HepG2 (cell line): ENCODE results near the gene TGM2. TPM values are rescaled to one million over a fixed set of nuclear protein-coding genes. Genes with fewer than 3 reads are reported as not detected.

Experiments
- ATAC-seq: fragments of 200-7000 bp; cut with Tn5 transposase; 3 replicates; pipeline ENCODE4 v1.9.1; 2020; ENCODE audit warnings: mild to moderate bottlenecking, moderate library complexity
- BruUV-seq: library from RNA; stranded (reverse); fragments of 400-500 nt; replicated peaks from 2 replicates; lab custom pipeline; 2021; lab: Mats Ljungman, UMichigan
- CTCF ChIA-PET: fragments of 300-600 bp; formaldehyde crosslinking; extraction: SDS; loops from one replicate; lab custom pipeline; 2021; ENCODE audit warnings: low total read pairs, inconsistent platforms, low intra/inter-chr PET ratio; lab: Yijun Ruan, JAX
- POLR2A ChIA-PET: fragments of 350-600 bp; sonication (Branson Sonifier 250); formaldehyde crosslinking; loops from one replicate; lab custom pipeline; 2020; ENCODE audit warnings: antibody characterized with exemption, inconsistent platforms; lab: Yijun Ruan, JAX
- DNase-seq: peaks from one replicate; pipeline ENCODE4 v3.0.0-alpha.2; 2015; ENCODE audit warnings: low spot score
- FAIRE-seq: peaks from 3 replicates; lab custom pipeline; 2011; peaks lifted over from hg19 to GRCh38; lab: Jason Lieb, UNC
- H2AFZ ChIP-seq: one replicate; pipeline ENCODE4 v1.6.1; 2011; ENCODE audit warnings: low read length, inconsistent platforms
- H3K27ac ChIP-seq: fragments of 300-600 bp; 3 replicates; pipeline ENCODE4 v1.8.0; 2011; ENCODE audit warnings: mixed run types, mild to moderate bottlenecking, mixed read lengths, low read length, inconsistent platforms; ENCODE audit not compliant: insufficient read depth; ENCODE audit errors: extremely low read length
- H3K27me3 ChIP-seq, 2 experiments: fragments of 200-600 bp in 1 of 2; 2 replicates in 1 of 2; 3 replicates in 1 of 2; pipeline versions ENCODE4 v1.6.0 to v1.8.0; 2011; ENCODE audit warnings: low read length in 2 of 2, mild to moderate bottlenecking in 2 of 2, moderate library complexity in 2 of 2, inconsistent platforms in 1 of 2; ENCODE audit not compliant: insufficient read depth in 2 of 2, control insufficient read depth in 1 of 2
- H3K36me3 ChIP-seq, 2 experiments: fragments of 200-600 bp in 1 of 2; replicated peaks in 1 of 2; 2 replicates in 1 of 2; 3 replicates in 1 of 2; pipeline versions ENCODE4 v1.5.1 to v1.8.0; 2011; ENCODE audit warnings: low read length in 2 of 2, inconsistent platforms in 1 of 2; ENCODE audit not compliant: insufficient read depth in 2 of 2, control insufficient read depth in 1 of 2
- H3K4me1 ChIP-seq: 2 replicates; pipeline ENCODE4 v1.5.1; 2012; ENCODE audit warnings: low read length, inconsistent platforms; ENCODE audit not compliant: insufficient read depth
- H3K4me2 ChIP-seq: 2 replicates; pipeline ENCODE4 v1.6.0; 2011; ENCODE audit warnings: low read depth, low read length, inconsistent platforms
- H3K4me3 ChIP-seq, 3 experiments: fragments of 200-600 bp in 1 of 3; sonication (generic), shearing (Covaris generic) in 1 of 3; replicated peaks in 1 of 3; 2 replicates each; pipeline ENCODE4 v1.5.1; 2011 to 2016; ENCODE audit warnings: low read length in 3 of 3, inconsistent platforms in 2 of 3, low read depth in 2 of 3, mild to moderate bottlenecking in 2 of 3, control low read depth in 1 of 3, mixed read lengths in 1 of 3; ENCODE audit not compliant: insufficient read depth in 1 of 3
- H3K79me2 ChIP-seq: one replicate; pipeline ENCODE4 v1.6.1; 2011; ENCODE audit warnings: low read length, inconsistent platforms; ENCODE audit not compliant: insufficient read depth
- H3K9ac ChIP-seq: 2 replicates; pipeline ENCODE4 v1.6.0; 2011; ENCODE audit warnings: mild to moderate bottlenecking, low read depth, low read length, inconsistent platforms; ENCODE audit not compliant: insufficient read depth
- H3K9me3 ChIP-seq: 2 replicates; pipeline ENCODE4 v1.5.1; 2012; ENCODE audit warnings: mild to moderate bottlenecking, low read length
- H4K20me1 ChIP-seq: 2 replicates; pipeline ENCODE4 v1.6.0; 2011; ENCODE audit warnings: inconsistent platforms, mild to moderate bottlenecking, low read length, moderate library complexity; ENCODE audit not compliant: insufficient read depth
- NCOA1 ChIP-seq: sonication (generic); formaldehyde crosslinking; IDR thresholded peaks from 2 replicates; pipeline ENCODE4 v1.9.0; 2021; ENCODE audit warnings: missing genetic modification reagents
- SALL2 ChIP-seq: sonication (generic); formaldehyde crosslinking; IDR thresholded peaks from 2 replicates; pipeline ENCODE4 v1.8.1; 2023; ENCODE audit warnings: mild to moderate bottlenecking, missing genetic modification reagents, inconsistent platforms
- SATB2 ChIP-seq: sonication (generic); formaldehyde crosslinking; IDR thresholded peaks from 2 replicates; pipeline ENCODE4 v1.5.0; 2020; ENCODE audit warnings: missing genetic modification reagents
- ZBTB2 ChIP-seq: sonication (generic); formaldehyde crosslinking; IDR thresholded peaks from 2 replicates; pipeline ENCODE4 v1.8.0; 2022; ENCODE audit warnings: low read depth, missing genetic modification reagents
- ZFP90 ChIP-seq: sonication (generic); formaldehyde crosslinking; IDR thresholded peaks from 2 replicates; pipeline ENCODE4 v1.8.0; 2022; ENCODE audit warnings: missing genetic modification reagents, mild to moderate bottlenecking, inconsistent platforms, borderline replicate concordance
- ZNF160 ChIP-seq: sonication (generic); formaldehyde crosslinking; IDR thresholded peaks from 2 replicates; pipeline ENCODE4 v1.8.0; 2022; ENCODE audit warnings: mild to moderate bottlenecking, inconsistent platforms, missing genetic modification reagents
- ZNF687 ChIP-seq: sonication (generic); formaldehyde crosslinking; IDR thresholded peaks from 2 replicates; pipeline ENCODE4 v1.5.1; 2020; ENCODE audit warnings: mild to moderate bottlenecking, missing genetic modification reagents, moderate library complexity
- ZNF768 ChIP-seq: sonication (generic); formaldehyde crosslinking; IDR thresholded peaks from 2 replicates; pipeline ENCODE4 v1.4.0; 2020; ENCODE audit warnings: missing genetic modification reagents
- WGBS: methylation state at CpG from one replicate; pipeline ENCODE4 v1.1.6; 2017; ENCODE audit warnings: low lambda C conversion rate; 5-methylcytosine and 5-hydroxymethylcytosine counted together
- in situ Hi-C: cut with HindIII; loops from 2 replicates; pipeline ENCODE4 v1.10.0; 2017; ENCODE audit warnings: low pct_unique_long_range_greater_than_20kb; ENCODE audit not compliant: extremely low pct_ligation_motif_present
- intact Hi-C: fragments of 100-400 bp; cut with micrococcal nuclease; formaldehyde crosslinking; loops from one replicate; pipeline ENCODE4 v1.10.0; 2022; ENCODE audit not compliant: unreplicated experiment
- polyA plus RNA-seq, 8 experiments: library from polyadenylated mRNA; depleted of rRNA in 3 of 8; stranded (reverse) in 7 of 8; unstranded in 1 of 8; fragments of >200 nt; fragmentation: Illumina TruSeq in 4 of 8; extraction: Trizol in 4 of 8; gene quantifications; 2 replicates each; pipeline versions ENCODE4 v1.2.1 to v1.2.3, GENCODE V29; 2011 to 2016; ENCODE audit warnings: low read depth in 4 of 8, missing spikeins in 1 of 8, mixed read lengths in 1 of 8; ENCODE audit not compliant: insufficient read depth in 1 of 8
- total RNA-seq, 5 experiments: library from RNA; depleted of rRNA; stranded (reverse); fragments of >200 nt; fragmentation: Illumina TruSeq; extraction: Trizol; gene quantifications; 2 replicates each; pipeline ENCODE4 v1.2.3, GENCODE V29; 2016; ENCODE audit warnings: low read depth in 1 of 5
- TF ChIP-seq, protein P1 (sequence below): sonication (generic); formaldehyde crosslinking; IDR thresholded peaks from 2 replicates; pipeline ENCODE4 v1.9.0; 2021; ENCODE audit warnings: mild to moderate bottlenecking, missing genetic modification reagents

Gene TGM2
- total and polyA plus RNA-seq, 2 of the 13 experiments (the other 11 are each of a cell fraction or from before 2014, with no cell fraction given) = 4.2 to 46.4 TPM

- Histone ChIP-seq H3K27me3 (no peaks in the 10 kb centered on the region), H3K9ac (no peak overlapping the region), H3K9me3 (no peaks in the 10 kb centered on the region), H3K36me3 (no peaks in the 10 kb centered on the region; a peak in 1 of 5 replicates), H4K20me1 (no peaks in the 10 kb centered on the region), H3K79me2 (no peaks in the 10 kb centered on the region), H2AFZ (no peak overlapping the region), H3K4me1 (peaks cover 57% of the 10 kb centered on the region), H3K4me2 (no peak overlapping the region), H3K27ac (no peak overlapping the region), H3K4me3 (no peak overlapping the region)
- BruUV-seq = no TSS peak
- 96% methylated on average over 26 of the region's 26 CpGs for WGBS
- DNase-seq (no peak), FAIRE-seq (no peak), ATAC-seq (no peak)
- intact Hi-C loops = no loop called here
- POLR2A ChIA-PET = interaction anchor here (0.7 to 1.7 kb wide), 3 partner anchors 12 to 535 kb away, joined by 4 to 11 read pairs (median 4); no protein-coding TSS in a partner anchor
- CTCF ChIA-PET = no interaction called here
- in situ Hi-C loops = no loop called here
- TF ChIP-seq SALL2 (no peak), SATB2 (CRISPR knock-in tag) (no peak), ZBTB2 (CRISPR knock-in tag) (0 out of 2 replicates have a peak, but pooled peaks have one; percentile 0), NCOA1 (CRISPR knock-in tag) (0 out of 2 replicates have a peak, but pooled peaks have one; percentile 40), ZFP90 (CRISPR knock-in tag) (no peak), ZNF160 (no peak), ZNF768 (peak; percentile 96), ZNF687 (CRISPR knock-in tag) (peak; percentile 8; the same call in 1 of the 2 replicates)
- TF ChIP-seq, protein P1, sequence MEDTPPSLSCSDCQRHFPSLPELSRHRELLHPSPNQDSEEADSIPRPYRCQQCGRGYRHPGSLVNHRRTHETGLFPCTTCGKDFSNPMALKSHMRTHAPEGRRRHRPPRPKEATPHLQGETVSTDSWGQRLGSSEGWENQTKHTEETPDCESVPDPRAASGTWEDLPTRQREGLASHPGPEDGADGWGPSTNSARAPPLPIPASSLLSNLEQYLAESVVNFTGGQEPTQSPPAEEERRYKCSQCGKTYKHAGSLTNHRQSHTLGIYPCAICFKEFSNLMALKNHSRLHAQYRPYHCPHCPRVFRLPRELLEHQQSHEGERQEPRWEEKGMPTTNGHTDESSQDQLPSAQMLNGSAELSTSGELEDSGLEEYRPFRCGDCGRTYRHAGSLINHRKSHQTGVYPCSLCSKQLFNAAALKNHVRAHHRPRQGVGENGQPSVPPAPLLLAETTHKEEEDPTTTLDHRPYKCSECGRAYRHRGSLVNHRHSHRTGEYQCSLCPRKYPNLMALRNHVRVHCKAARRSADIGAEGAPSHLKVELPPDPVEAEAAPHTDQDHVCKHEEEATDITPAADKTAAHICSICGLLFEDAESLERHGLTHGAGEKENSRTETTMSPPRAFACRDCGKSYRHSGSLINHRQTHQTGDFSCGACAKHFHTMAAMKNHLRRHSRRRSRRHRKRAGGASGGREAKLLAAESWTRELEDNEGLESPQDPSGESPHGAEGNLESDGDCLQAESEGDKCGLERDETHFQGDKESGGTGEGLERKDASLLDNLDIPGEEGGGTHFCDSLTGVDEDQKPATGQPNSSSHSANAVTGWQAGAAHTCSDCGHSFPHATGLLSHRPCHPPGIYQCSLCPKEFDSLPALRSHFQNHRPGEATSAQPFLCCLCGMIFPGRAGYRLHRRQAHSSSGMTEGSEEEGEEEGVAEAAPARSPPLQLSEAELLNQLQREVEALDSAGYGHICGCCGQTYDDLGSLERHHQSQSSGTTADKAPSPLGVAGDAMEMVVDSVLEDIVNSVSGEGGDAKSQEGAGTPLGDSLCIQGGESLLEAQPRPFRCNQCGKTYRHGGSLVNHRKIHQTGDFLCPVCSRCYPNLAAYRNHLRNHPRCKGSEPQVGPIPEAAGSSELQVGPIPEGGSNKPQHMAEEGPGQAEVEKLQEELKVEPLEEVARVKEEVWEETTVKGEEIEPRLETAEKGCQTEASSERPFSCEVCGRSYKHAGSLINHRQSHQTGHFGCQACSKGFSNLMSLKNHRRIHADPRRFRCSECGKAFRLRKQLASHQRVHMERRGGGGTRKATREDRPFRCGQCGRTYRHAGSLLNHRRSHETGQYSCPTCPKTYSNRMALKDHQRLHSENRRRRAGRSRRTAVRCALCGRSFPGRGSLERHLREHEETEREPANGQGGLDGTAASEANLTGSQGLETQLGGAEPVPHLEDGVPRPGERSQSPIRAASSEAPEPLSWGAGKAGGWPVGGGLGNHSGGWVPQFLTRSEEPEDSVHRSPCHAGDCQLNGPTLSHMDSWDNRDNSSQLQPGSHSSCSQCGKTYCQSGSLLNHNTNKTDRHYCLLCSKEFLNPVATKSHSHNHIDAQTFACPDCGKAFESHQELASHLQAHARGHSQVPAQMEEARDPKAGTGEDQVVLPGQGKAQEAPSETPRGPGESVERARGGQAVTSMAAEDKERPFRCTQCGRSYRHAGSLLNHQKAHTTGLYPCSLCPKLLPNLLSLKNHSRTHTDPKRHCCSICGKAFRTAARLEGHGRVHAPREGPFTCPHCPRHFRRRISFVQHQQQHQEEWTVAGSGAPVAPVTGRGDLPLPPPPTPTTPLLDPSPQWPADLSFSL (CRISPR knock-in tag) = no peak
These were observed 32.7 kb downstream of the TGM2 start for GRCh38 chr20:38132156-38132909.
